Measurements from ENCODE around the gene CTDSPL2.
"Not testable (repeated sequence)": the region's sequence is repeated elsewhere in the genome, so short reads cannot be mapped to it uniquely, and the experiment has no call there.

The CTDSPL2 gene

GRCh38 chr15:44544745-44545144 is 117.3 kb downstream of the CTDSPL2 start:
- DNase-seq = not testable (repeated sequence)

GRCh38 chr15:44545913-44546802 is 118.7 kb downstream of the CTDSPL2 start:
- no peak for DNase-seq

- DNase-seq = not testable (repeated sequence)
These were observed 121.7 kb downstream of the CTDSPL2 start for GRCh38 chr15:44549152-44549551.

GRCh38 chr15:44550256-44550655 is 122.8 kb downstream of the CTDSPL2 start:
- DNase-seq = no peak

- no peak for DNase-seq
These were observed 123.3 kb downstream of the CTDSPL2 start for GRCh38 chr15:44550734-44551133.

- DNase-seq = no peak
These were observed 127.7 kb downstream of the CTDSPL2 start for GRCh38 chr15:44554934-44555723.

GRCh38 chr15:44560926-44561325 is 133.5 kb downstream of the CTDSPL2 start:
- not testable (repeated sequence) for DNase-seq

- no peak for DNase-seq
These were observed 138.1 kb downstream of the CTDSPL2 start for GRCh38 chr15:44565387-44566154.

- DNase-seq = no peak
These were observed 138.7 kb downstream of the CTDSPL2 start for GRCh38 chr15:44566155-44566540.

GRCh38 chr15:44568338-44568737 is 140.9 kb downstream of the CTDSPL2 start:
- no peak for DNase-seq

- no peak for DNase-seq
These were observed 141.9 kb downstream of the CTDSPL2 start for GRCh38 chr15:44569316-44569715.

GRCh38 chr15:44570361-44570760 is 142.9 kb downstream of the CTDSPL2 start:
- DNase-seq = no peak

- no peak for DNase-seq
These were observed 146.0 kb downstream of the CTDSPL2 start for GRCh38 chr15:44573386-44573785.

- no peak for DNase-seq
These were observed 147.3 kb downstream of the CTDSPL2 start for GRCh38 chr15:44574734-44575133.

All from NCI-H748 treated with DMSO at 0.1 percent for 48 hours (cell line).